Breast epithelium (tissue), 4 donors: Measurements from ENCODE around the gene PBOV1. TPM values are rescaled to one million over a fixed set of nuclear protein-coding genes. Genes with fewer than 3 reads are reported as not detected.

Experiments used
- DNase-seq, 2 donors: peaks; one replicate each; pipeline ENCODE4 v3.0.0-alpha.2; 2019; ENCODE audit warnings: low spot score in 2 of 2
- H3K27ac ChIP-seq, 2 donors: fragments of 200-600 bp; sonication (generic) in 1 of 2; one replicate each; pipeline ENCODE4 v1.5.1; 2016 to 2019; ENCODE audit warnings: mild to moderate bottlenecking in 1 of 2
- H3K27me3 ChIP-seq, 2 donors: fragments of 200-600 bp; sonication (generic) in 1 of 2; one replicate each; pipeline versions ENCODE4 v1.5.1 to v1.6.0; 2017 to 2019; ENCODE audit warnings: control low read depth in 1 of 2, mild to moderate bottlenecking in 1 of 2
- H3K36me3 ChIP-seq: fragments of 200-600 bp; one replicate; pipeline ENCODE4 v1.5.1; 2019
- H3K4me1 ChIP-seq, 2 donors: fragments of 200-600 bp; sonication (generic); one replicate each; pipeline ENCODE4 v1.5.1; 2016 to 2019; ENCODE audit warnings: control low read depth in 1 of 2
- H3K4me3 ChIP-seq, 3 donors: fragments of 200-600 bp; sonication (generic); 1 replicate in 2 of 3; 2 replicates in 1 of 3; pipeline ENCODE4 v1.5.1; 2016 to 2019; ENCODE audit warnings: mild to moderate bottlenecking in 3 of 3, moderate library complexity in 2 of 3
- H3K9me3 ChIP-seq, 2 donors: fragments of 200-600 bp; sonication (generic) in 1 of 2; one replicate each; pipeline ENCODE4 v1.5.1; 2016 to 2019; ENCODE audit warnings: control low read depth in 1 of 2
- CTCF ChIP-seq, 3 donors: fragments of 450-650 bp; IDR thresholded peaks; one replicate each; pipeline ENCODE4 v1.5.1; 2016 to 2017; ENCODE audit warnings: antibody characterized with exemption in 3 of 3, mild to moderate bottlenecking in 3 of 3, moderate library complexity in 3 of 3
- POLR2A ChIP-seq: fragments of 450-650 bp; IDR thresholded peaks from one replicate; pipeline ENCODE4 v1.6.1; 2016; ENCODE audit warnings: antibody characterized with exemption, mild to moderate bottlenecking, moderate library complexity
- POLR2AphosphoS5 ChIP-seq, 3 donors: sonication (generic); formaldehyde crosslinking; IDR thresholded peaks; one replicate each; pipeline ENCODE4 v1.6.1; 2017; ENCODE audit warnings: antibody characterized with exemption in 3 of 3
- intact Hi-C: fragments of 100-400 bp; cut with DNase I; formaldehyde crosslinking; loops from one replicate; pipeline ENCODE4 v1.15.1; 2023; ENCODE audit warnings: low total_unique reads
- total RNA-seq, 3 donors: library from RNA; depleted of rRNA; stranded (reverse); fragments of >200 nt; gene quantifications; one replicate each; pipeline ENCODE4 v1.1.0, GENCODE V29; 2016

Gene PBOV1
- total RNA-seq, 3 donors from 2014 or later = not detected

GRCh38 chr6:138188278-138188941 lies 29.9 kb downstream of the PBOV1 start:
- H3K27ac ChIP-seq = no peak overlapping the region
- no peak overlapping the region for H3K4me3 ChIP-seq
- intact Hi-C loops = no loop called here
- peaks cover 0 to 3% of the 10 kb centered on the region in 2 donors for H3K4me1 ChIP-seq
- TF ChIP-seq POLR2AphosphoS5 (IDR thresholded peaks at IDR 0.05) (no peak), CTCF (IDR thresholded peaks at IDR 0.05) (no peak), POLR2A (no peak)
- H3K36me3 ChIP-seq = no peaks in the 10 kb centered on the region
- DNase-seq = no peak
- no peaks in the 10 kb centered on the region for H3K27me3 ChIP-seq
- no peaks in the 10 kb centered on the region for H3K9me3 ChIP-seq

- Histone ChIP-seq H3K27ac (no peak overlapping the region), H3K27me3 (no peaks in the 10 kb centered on the region), H3K4me1 (peaks cover 0 to 3% of the 10 kb centered on the region in 2 donors), H3K36me3 (no peaks in the 10 kb centered on the region), H3K4me3 (no peak overlapping the region), H3K9me3 (no peaks in the 10 kb centered on the region)
- intact Hi-C loops = no loop called here
- no peak for DNase-seq
- TF ChIP-seq POLR2A = no peak
- TF ChIP-seq CTCF (IDR thresholded peaks at IDR 0.05) = no peak
- no peak for TF ChIP-seq POLR2AphosphoS5 (IDR thresholded peaks at IDR 0.05)
Observed at GRCh38 chr6:138187156-138187555, 31.1 kb downstream of the PBOV1 start.

- intact Hi-C loops = no loop called here
- DNase-seq = no peak
- Histone ChIP-seq H3K27me3 (no peaks in the 10 kb centered on the region), H3K4me1 (peaks cover 0 to 3% of the 10 kb centered on the region in 2 donors), H3K9me3 (no peaks in the 10 kb centered on the region), H3K27ac (no peak overlapping the region), H3K36me3 (no peaks in the 10 kb centered on the region), H3K4me3 (no peak overlapping the region)
- TF ChIP-seq POLR2AphosphoS5 (IDR thresholded peaks at IDR 0.05) = no peak
- no peak for TF ChIP-seq CTCF (IDR thresholded peaks at IDR 0.05)
- no peak for TF ChIP-seq POLR2A
Observed at GRCh38 chr6:138184230-138184629, 34.1 kb downstream of the PBOV1 start.

GRCh38 chr6:138183790-138184134 lies 34.5 kb downstream of the PBOV1 start:
- Histone ChIP-seq H3K9me3 (no peaks in the 10 kb centered on the region), H3K27ac (no peak overlapping the region), H3K4me3 (no peak overlapping the region), H3K36me3 (no peaks in the 10 kb centered on the region), H3K4me1 (peaks cover 0 to 3% of the 10 kb centered on the region in 2 donors), H3K27me3 (no peaks in the 10 kb centered on the region)
- no peak for DNase-seq
- TF ChIP-seq CTCF (IDR thresholded peaks at IDR 0.05) (no peak), POLR2A (no peak), POLR2AphosphoS5 (IDR thresholded peaks at IDR 0.05) (no peak)
- intact Hi-C loops = no loop called here

- Histone ChIP-seq H3K36me3 (no peaks in the 10 kb centered on the region), H3K27ac (no peak overlapping the region), H3K27me3 (no peaks in the 10 kb centered on the region), H3K9me3 (peaks cover 3% of the 10 kb centered on the region in 2 donors), H3K4me1 (no peaks in the 10 kb centered on the region), H3K4me3 (no peak overlapping the region)
- DNase-seq = no peak
- intact Hi-C loops = no loop called here
- no peak for TF ChIP-seq POLR2AphosphoS5 (IDR thresholded peaks at IDR 0.05)
- no peak for TF ChIP-seq POLR2A
- TF ChIP-seq CTCF (IDR thresholded peaks at IDR 0.05) = no peak
Observed at GRCh38 chr6:138182939-138183789, 35.1 kb downstream of the PBOV1 start.
